Measurements from ENCODE around the gene STARD6.

Gene STARD6

GRCh38 chr18:54381640-54382039, 24.0 kb upstream of the STARD6 start:
- H3K9me3 ChIP-seq (ENCODE audit: control insufficient read depth, low read length): no peaks in the 10 kb centered on the region
- no peaks in the 10 kb centered on the region for H3K36me3 ChIP-seq (ENCODE audit: control insufficient read depth, insufficient read depth, low read length)
- H3K79me2 ChIP-seq: no peaks in the 10 kb centered on the region
- no peak overlapping the region for H2AFZ ChIP-seq
- H3K27me3 ChIP-seq (ENCODE audit: control insufficient read depth, insufficient read depth, low read length): no peaks in the 10 kb centered on the region
- H3K4me2 ChIP-seq (ENCODE audit: low read length): no peak overlapping the region
- no peak overlapping the region for H3K27ac ChIP-seq
- H3K9ac ChIP-seq: no peak overlapping the region
- TF ChIP-seq, protein P1, sequence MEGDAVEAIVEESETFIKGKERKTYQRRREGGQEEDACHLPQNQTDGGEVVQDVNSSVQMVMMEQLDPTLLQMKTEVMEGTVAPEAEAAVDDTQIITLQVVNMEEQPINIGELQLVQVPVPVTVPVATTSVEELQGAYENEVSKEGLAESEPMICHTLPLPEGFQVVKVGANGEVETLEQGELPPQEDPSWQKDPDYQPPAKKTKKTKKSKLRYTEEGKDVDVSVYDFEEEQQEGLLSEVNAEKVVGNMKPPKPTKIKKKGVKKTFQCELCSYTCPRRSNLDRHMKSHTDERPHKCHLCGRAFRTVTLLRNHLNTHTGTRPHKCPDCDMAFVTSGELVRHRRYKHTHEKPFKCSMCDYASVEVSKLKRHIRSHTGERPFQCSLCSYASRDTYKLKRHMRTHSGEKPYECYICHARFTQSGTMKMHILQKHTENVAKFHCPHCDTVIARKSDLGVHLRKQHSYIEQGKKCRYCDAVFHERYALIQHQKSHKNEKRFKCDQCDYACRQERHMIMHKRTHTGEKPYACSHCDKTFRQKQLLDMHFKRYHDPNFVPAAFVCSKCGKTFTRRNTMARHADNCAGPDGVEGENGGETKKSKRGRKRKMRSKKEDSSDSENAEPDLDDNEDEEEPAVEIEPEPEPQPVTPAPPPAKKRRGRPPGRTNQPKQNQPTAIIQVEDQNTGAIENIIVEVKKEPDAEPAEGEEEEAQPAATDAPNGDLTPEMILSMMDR (IDR thresholded peaks at IDR 0.05): no peak
- no peak overlapping the region for H3K4me3 ChIP-seq (ENCODE audit: low read depth, low read length)
- no peaks in the 10 kb centered on the region for H3K4me1 ChIP-seq

DNA sequence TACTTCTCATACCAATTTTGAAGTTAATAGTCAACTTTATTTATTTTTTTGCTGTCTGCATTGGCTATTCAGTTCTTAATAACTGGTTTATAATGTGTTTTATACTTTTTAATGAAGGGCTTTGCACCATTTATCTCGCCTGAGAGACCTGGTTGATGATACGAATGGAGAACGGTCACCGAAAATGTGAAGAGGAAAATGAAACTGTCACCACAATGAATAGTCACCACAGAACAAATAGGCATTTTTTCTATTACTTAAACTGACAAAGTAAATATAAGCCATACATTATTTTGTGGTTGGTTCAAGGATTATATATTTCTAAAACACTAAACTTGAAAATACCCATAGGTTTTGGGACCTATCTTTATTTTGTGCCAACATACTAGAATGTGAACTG, 20.4 kb upstream of the STARD6 start:
- H3K4me1 ChIP-seq: no peaks in the 10 kb centered on the region
- no peak overlapping the region for H3K27ac ChIP-seq
- H3K79me2 ChIP-seq: no peaks in the 10 kb centered on the region
- no peaks in the 10 kb centered on the region for H3K27me3 ChIP-seq (ENCODE audit: control insufficient read depth, insufficient read depth, low read length)
- TF ChIP-seq, protein P1 (IDR thresholded peaks at IDR 0.05): no peak
- H3K36me3 ChIP-seq (ENCODE audit: control insufficient read depth, insufficient read depth, low read length): no peaks in the 10 kb centered on the region
- no peak overlapping the region for H3K9ac ChIP-seq
- H3K4me2 ChIP-seq (ENCODE audit: low read length): no peak overlapping the region
- no peak overlapping the region for H3K4me3 ChIP-seq (ENCODE audit: low read depth, low read length)
- no peak overlapping the region for H2AFZ ChIP-seq
- no peaks in the 10 kb centered on the region for H3K9me3 ChIP-seq (ENCODE audit: control insufficient read depth, low read length)

DNA sequence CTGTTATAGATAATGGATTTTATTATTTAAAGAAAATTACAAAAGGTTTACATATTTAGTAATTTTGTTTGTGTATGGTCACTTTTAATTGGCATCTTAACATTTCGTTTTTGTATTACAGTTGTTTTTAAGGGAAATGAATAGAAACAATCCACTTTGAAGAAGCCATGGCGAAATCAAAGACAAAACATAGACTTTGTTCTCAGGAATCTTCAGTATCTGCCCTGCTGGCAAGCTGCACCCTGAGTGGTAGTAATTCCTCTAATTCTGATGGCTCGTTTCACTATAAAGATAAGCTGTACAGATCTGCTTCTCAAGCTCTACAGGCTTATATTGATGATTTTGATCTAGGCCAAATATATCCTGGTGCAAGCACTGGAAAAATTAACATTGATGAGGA, 2.7 kb upstream of the STARD6 start:
- Histone ChIP-seq H3K4me2 (ENCODE audit: low read length) (no peak overlapping the region), H3K9me3 (ENCODE audit: control insufficient read depth, low read length) (no peaks in the 10 kb centered on the region), H3K27ac (no peak overlapping the region), H2AFZ (no peak overlapping the region), H3K27me3 (ENCODE audit: control insufficient read depth, insufficient read depth, low read length) (no peaks in the 10 kb centered on the region), H3K4me1 (peaks cover 4% of the 10 kb centered on the region), H3K4me3 (ENCODE audit: low read depth, low read length) (no peak overlapping the region), H3K79me2 (no peaks in the 10 kb centered on the region), H3K36me3 (ENCODE audit: control insufficient read depth, insufficient read depth, low read length) (no peaks in the 10 kb centered on the region), H3K9ac (no peak overlapping the region)
- TF ChIP-seq, protein P1 (IDR thresholded peaks at IDR 0.05): no peak

GRCh38 chr18:54359233-54359632, 1.6 kb upstream of the STARD6 start:
- Histone ChIP-seq H3K27me3 (ENCODE audit: control insufficient read depth, insufficient read depth, low read length) (no peaks in the 10 kb centered on the region), H3K36me3 (ENCODE audit: control insufficient read depth, insufficient read depth, low read length) (no peaks in the 10 kb centered on the region), H3K9ac (no peak overlapping the region), H3K4me1 (peaks cover 4% of the 10 kb centered on the region), H3K27ac (no peak overlapping the region), H3K4me2 (ENCODE audit: low read length) (no peak overlapping the region), H3K9me3 (ENCODE audit: control insufficient read depth, low read length) (no peaks in the 10 kb centered on the region), H3K4me3 (ENCODE audit: low read depth, low read length) (no peak overlapping the region), H3K79me2 (no peaks in the 10 kb centered on the region), H2AFZ (peak overlapping the region; percentile 94)
- TF ChIP-seq, protein P1 (IDR thresholded peaks at IDR 0.05): no peak

- no peak overlapping the region for H3K27ac ChIP-seq
- H3K9ac ChIP-seq: no peak overlapping the region
- H3K4me3 ChIP-seq (ENCODE audit: low read depth, low read length): peak overlapping the region; percentile 69
- H2AFZ ChIP-seq: peak overlapping the region; percentile 94
- H3K36me3 ChIP-seq (ENCODE audit: control insufficient read depth, insufficient read depth, low read length): no peaks in the 10 kb centered on the region
- H3K9me3 ChIP-seq (ENCODE audit: control insufficient read depth, low read length): no peaks in the 10 kb centered on the region
- H3K27me3 ChIP-seq (ENCODE audit: control insufficient read depth, insufficient read depth, low read length): no peaks in the 10 kb centered on the region
- TF ChIP-seq, protein P1 (IDR thresholded peaks at IDR 0.05): no peak
- no peaks in the 10 kb centered on the region for H3K79me2 ChIP-seq
- peaks cover 4% of the 10 kb centered on the region for H3K4me1 ChIP-seq
- H3K4me2 ChIP-seq (ENCODE audit: low read length): peak overlapping the region; percentile 97
Measured at GRCh38 chr18:54358495-54359040, 910 bp upstream of the STARD6 start.

Data from parathyroid adenoma (tissue), 2 donors.